ENCODE measurements around the gene LAMA2.
"Not testable (repeated sequence)": the region's sequence is repeated elsewhere in the genome, so short reads cannot be mapped to it uniquely, and the experiment has no call there.

The LAMA2 gene

DNA sequence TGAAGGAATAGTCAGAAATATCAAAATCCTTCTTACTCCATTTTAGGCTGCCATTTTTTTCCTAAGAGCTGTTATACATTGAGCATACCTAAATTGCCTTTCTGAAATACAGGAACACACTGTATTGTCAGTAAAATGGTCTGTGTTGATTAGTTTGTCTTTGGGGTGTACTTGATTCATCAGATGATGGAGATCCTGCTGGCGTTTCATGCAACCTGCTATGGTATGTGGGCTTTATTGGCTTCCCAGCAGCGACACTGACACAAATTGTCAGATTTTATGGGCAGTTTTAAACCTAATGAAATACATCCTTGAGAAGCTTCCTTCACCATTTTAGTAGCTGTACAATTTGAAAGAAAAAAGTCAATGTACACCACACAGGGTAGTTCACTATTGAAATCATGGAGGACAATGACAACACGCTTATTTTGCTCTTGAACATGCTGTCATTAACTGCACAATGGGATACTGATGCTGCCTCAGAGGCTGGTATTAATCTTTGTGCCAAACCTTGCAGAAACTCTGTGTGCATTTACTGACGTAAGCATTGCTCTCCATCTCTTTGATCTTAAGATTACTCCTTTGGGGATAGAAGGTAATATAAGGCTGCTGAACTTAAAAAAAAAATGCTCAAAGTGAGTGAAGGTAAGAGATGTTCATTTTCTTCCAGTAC is 124.9 kb downstream of the LAMA2 start:
- no peak for DNase-seq

DNA sequence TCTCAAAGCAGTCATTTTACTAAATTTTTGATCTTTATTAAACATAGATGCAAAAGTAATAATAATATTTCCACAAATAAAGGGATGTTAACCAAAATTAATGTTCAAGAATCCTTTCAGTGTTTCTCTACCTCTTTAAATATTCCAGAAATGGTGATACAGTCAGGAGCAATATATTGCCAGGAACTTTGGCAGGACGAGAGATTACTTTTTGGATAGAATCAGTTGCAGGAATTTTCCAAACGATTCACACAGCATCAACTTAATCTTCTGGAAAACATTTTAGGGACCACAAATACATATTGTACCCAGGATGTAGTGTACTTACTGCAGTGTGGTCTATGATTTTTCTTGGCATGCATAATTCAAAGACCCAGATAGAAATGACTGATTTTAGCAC is 125.7 kb downstream of the LAMA2 start:
- DNase-seq = no peak

DNA sequence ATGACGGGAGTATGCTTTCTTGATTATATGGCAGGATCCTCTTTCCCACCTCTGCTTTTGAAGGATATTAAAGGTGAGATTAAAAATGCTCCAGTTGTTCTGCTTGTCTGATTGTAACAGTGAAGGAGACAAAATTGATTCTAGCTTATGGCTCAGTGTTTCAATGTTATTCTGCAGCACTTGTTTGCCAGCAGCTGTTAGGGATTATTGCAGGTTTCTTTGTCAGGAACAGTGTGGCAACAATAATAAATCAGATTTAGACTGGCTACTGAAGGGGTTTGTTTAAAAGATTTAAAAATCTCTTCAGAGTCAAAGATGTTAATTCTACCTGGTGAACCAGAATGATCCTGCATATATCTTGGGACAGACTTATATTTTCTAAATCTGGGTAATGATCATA is 126.9 kb downstream of the LAMA2 start:
- no peak for DNase-seq

DNA sequence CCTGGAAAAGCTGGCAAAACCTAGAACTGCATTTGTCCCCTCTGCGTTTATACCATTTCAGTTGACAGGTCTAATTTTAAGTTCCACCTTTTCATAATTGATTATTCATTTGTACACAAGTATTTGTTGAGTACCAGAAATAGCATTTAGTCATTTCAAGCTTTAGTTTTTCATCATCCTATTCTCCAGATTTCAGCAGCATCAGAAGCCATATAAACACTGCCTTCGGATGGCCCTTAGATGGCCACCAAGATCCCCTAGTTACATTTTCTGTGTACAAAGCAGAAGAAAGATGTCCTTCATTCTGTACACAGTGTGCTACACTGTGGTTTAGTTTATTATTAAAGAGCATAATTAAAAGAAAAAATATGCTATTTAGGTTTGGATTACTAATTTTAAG is 131.4 kb downstream of the LAMA2 start:
- DNase-seq = no peak

DNA sequence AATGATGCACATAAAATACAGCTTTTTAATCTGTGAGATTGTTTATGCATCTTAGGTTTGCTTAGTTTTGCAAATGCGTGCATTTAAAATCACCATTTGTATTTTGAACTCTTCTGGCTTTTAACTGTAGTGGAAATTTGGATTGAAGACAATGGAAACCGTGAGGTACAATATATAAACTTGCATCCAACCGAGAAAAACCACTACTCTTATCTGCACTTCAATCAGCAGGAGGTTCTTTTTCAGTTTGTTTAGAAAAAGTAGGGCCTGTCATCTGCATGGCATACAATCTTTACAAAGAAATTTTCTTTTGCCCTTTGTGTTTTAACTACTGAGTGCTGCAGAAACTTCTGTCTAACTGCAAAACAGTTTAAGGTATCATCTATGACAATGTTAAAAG is 132.8 kb downstream of the LAMA2 start:
- no peak for DNase-seq

DNA sequence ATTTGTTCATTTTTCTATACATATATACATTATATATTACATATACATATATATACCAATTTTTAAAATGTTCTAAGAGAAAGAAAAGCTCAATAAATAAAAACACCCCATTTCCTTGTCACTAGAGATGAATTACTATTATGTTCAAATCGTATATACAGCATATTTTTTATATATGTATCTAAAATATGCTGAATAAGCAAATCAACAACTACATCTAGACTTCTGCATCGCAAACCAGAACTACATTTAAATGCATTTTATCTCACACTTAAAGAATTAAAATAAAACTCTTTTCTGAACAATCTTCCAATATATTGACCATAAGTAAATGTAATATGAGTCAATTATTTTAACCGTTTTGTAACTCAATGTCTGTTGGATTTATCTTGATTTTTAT is 133.9 kb downstream of the LAMA2 start:
- DNase-seq = no peak

DNA sequence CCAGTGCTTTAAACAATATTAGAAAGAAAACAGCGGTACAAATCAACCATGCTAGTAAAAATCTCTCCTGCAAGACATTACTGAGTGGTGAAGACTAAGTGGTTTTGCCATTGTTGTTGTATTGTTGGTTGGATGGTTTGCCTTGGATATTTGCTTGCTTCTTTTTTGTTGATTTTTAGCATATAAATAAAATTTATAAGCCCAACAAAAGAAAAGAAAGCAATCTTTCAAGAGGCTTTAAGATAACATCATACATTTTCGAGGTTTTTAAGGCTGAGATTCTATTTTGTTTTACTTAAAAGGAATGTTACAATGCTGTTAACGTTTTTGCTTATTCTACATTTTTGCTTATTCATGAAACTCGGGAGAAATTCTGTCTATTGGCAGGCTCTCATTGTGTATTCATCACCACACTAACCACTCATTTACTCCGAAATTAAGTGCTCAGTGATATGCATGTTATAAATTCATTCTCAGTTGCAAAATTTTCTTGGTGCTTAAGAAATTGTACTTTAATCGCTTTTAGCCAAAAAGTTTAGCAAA is 139.1 kb downstream of the LAMA2 start:
- DNase-seq = no peak

DNA sequence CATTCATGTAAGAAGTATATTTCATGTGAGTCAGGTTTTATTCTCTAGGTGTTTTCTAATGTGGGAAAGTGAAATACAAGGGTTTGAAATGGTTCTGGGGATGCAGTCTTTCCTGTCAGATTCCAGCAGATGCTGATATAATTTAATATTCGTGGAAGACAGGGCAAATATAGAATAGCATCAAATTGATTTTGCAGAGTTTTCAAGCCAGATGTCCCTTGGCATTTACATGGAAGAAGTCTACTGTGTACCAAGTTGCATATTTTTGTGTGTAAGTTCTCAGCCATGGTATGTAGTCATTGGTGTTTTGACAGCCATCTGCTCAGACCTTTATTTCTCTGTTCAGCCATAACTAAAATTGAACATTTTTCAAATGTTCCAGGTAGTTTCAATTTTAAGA is 143.7 kb downstream of the LAMA2 start:
- no peak for DNase-seq

DNA sequence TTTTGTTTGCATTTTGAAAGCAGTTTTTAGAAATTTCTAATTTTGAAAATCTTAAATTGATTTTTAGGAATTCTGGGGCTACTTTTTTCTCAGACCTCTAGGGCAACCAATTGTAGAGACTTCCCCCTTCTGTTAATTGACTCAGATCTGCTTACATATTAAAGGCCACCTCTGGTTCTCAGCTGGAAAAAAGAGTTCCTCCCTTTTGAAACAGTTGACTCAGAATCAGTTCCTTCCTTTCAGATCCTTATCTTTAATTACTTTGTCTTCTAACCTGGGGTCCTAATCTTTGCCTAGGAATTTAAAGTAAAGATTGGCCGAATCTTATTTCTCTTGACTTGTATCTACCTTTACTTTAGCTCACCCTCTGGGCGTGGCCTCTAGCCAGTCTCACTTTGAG is 146.8 kb downstream of the LAMA2 start:
- no peak for DNase-seq

DNA sequence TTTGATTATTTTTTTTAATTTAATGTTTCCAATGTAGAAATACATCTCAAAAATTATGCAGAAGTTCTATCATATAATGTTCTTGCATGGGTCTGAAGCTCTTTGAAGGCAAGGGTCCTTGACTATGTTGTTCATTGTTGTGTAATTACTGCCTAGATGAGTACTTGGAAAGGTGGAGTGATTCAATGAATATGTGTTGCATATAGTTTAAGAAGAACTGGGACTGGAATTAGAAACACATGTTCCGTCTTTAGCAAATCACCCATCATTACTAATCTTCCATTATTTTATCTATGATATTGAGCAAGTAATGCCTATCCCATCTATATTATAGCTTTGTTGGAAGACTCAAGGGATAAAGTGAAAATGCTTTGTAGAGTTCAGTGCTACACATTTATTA is 147.3 kb downstream of the LAMA2 start:
- no peak for DNase-seq

DNA sequence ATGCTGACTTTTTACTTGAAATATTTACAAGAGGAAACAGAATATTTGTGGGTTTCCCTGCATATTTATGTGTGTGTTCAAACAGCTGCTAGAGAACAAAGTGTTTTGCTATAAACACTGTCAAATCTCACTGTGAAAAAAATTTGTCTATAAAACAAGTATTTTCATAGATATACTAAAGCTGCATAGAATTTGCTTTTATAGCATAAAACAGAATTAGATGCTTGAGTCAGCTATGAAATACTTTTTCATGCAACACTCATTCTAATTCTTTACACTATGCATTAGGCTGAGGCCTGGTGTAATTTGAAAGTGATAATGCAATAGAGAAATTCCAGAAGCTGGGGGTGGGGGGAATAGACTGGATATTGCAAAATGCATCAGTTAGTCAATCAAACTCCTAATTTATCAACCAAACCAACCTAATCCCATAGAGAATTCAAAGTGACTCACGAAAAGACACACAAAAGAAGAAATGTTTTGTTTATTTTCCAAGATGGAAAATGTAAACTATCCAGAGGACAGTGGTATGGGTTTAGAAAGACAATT is 148.2 kb downstream of the LAMA2 start:
- no peak for DNase-seq

DNA sequence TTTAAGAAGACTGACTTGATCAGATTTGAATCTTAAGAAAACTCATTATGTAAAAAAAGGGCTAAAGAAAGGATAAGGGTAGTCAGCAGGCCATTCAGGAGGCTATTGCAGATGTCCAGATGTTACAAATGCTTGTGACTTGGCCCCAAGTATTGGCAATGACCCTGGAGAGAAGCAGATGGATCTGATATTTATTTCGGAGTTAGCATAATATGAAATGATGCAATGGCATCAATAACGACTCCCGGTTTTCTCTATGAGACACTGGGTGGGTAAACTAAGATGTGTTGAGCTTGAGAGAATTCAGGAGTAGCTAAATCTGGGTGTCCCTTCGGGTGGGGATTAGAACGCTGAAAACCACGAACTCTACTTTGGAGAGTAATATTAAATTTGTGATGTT is 149.7 kb downstream of the LAMA2 start:
- no peak for DNase-seq

DNA sequence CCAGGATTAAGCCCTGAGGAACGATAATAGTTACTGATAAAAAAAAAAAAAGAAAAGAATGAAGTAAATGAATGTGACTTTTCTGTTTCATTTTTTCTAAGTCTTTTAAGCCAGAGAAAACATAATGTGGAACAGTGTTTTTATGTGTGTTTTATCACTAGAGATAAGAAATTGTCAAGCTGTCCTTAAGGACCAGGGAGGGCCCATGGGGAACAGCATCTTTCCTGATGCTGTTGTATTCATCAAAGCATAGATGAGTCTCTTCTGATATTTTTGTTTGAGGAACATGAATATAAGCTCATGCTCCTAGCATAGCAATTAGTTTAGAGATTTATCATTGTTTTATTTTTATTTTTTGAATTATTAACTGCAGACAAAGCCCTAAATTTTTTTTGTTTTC is 150.2 kb downstream of the LAMA2 start:
- DNase-seq = no peak

DNA sequence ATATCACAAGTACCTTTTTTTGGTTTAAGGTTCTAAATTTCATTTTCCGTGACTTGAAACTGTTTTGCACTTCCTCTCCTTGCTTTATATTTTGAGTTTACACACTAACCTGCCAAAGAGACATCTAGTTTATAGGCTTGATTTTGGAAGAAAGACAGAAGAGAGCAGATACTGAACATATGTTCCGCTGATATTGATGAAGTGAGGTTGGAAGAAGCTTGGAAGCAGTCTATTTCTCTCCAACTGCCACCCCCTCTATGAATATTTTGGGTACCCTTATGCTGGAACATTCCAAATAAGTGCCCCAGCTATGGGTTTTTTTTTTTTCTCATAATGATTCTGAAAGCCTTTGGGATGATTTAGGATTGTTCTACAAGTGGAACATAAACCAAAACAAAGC is 150.6 kb downstream of the LAMA2 start:
- DNase-seq = no peak

DNA sequence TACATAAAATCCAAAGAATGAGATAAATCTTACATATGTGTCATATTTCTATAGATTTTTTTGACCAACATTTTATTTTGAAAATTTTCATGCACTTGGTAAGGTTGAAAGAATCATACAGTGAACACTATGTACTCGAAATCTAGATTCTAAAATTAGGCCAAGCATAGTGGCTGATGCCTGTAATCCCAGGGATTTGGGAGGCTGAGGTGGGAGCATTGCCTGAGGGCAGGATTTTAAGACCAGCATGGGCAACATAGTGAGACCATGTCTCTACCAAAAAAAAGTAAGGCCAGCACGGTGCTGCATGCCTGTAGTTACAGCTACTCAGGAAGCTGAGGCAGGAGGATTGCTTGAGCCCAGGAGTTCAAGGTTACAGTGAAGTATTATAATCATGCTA is 158.6 kb downstream of the LAMA2 start:
- no peak for DNase-seq

DNA sequence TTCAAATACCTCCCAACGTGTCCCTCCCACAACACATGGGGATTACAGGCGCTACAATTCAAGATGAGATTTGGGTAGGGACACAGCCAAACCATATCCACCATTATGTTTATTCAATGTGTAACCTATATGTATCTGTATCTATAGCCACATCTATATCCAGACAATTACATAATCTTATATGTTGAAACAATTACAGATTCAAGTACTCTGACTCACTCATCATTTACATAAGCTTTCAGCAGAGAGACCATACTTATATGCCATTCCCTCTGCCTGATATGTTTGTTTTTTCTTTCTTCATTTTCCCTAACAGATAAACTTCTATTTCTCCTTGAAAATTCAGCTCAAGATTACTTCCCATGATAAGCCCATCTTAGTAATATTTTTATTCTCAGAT is 163.6 kb downstream of the LAMA2 start:
- DNase-seq = no peak

DNA sequence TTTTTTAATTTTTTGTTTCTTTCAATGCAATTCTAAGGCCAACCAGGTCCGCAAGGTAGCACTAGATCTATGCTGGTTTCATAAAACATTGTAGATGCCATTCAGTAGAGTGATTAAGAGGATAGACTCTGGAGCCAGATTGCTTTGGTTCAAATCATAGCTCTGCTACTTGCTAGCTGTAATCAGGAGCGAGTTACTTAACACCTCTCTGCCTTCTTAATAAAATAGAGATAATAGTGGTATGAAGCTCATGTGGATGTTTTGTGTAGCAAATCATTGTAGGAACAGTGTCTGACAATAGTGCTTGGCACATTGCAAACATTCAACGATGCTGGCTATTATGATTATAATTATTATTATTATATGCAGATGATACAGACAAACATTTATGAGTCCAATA is 164.9 kb downstream of the LAMA2 start:
- no peak for DNase-seq

DNA sequence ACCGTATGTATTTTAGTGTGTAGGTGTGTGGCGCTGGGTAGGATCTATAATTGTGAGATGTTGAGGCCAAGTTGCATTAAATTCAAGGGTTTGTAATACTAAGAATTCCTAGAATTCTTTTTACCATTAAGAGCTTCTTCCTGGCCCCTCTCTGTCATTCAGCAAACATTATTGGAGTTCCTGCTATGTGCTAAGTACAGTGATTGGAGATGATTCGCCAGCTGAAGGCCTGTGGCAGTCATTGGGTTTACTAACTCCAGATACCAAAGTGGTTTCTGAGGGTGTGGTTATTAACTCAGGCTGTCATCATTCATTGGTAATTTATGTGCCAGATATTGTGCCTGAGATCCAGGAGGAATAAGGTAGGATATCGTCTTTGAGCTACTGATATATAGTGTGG is 167.1 kb downstream of the LAMA2 start:
- DNase-seq = no peak

DNA sequence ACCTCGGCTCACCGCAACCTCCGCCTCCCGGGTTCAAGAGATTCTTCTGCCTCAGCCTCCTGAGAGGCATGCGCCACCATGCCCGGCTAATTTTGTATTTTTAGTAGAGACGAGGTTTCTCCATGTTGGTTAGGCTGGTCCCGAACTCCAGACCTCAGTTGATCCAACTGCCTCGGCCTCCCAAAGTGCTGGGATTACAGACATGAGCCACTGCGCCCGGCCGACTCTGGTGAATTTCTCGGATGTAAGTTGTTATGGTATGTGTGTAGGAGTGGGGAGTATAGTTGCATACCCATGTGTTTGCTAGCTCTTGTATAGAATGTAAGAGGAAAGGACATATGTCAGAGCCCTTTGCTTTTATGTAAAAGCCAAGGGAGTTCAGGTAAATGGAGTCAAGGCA is 170.2 kb downstream of the LAMA2 start:
- not testable (repeated sequence) for DNase-seq

DNA sequence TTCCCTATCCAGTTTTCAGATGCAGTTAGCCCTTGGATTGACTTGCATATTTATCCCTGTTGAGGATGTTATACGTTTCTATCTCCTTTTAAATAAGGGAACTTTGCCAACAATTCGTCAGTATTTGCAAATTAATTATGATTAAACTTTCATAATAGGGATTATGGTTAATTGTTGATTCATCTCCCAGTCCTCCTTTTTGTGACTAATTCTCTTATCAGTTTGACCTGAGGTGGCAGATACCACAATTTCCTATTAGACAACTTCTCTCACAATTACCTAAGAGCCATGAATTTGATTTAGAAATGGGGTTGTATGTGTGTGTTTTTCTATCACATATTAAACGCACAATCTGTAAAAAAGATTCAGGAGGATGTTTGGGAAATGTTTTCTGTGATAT is 172.9 kb downstream of the LAMA2 start:
- DNase-seq = no peak

DNA sequence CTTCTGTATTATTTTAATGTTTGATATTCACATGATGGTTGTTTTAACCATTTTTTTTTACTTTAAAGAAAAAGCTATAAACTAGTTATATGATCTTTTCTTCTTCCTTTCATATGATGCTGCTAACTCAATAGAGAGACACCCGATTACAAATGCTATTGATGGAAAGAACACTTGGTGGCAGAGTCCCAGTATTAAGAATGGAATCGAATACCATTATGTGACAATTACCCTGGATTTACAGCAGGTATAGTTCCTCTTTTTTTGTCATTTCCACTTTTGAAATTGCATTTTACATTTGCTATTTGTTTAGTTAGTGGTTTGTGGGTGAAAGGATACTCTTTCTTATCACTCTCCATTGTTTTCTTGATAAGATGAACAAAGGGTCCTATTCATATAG is 176.7 kb downstream of the LAMA2 start:
- no peak for DNase-seq

DNA sequence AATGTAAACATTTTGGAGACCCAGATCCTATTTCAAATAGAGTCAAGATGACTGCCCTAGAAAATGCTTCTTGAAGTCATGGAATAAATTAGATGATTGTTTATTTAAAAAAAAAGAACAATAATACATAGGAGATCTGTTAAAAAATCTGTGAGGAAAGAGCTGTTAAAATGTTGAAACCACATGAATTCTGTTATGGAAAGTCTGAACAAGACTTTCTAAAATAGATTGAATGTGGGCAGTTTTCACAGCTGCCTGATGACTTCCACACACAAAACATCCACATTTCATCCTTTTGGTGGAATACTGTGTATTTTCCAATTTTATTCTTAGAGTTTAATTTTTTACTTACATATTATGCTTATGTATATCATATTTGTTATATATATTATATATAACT is 186.1 kb downstream of the LAMA2 start:
- DNase-seq = no peak

DNA sequence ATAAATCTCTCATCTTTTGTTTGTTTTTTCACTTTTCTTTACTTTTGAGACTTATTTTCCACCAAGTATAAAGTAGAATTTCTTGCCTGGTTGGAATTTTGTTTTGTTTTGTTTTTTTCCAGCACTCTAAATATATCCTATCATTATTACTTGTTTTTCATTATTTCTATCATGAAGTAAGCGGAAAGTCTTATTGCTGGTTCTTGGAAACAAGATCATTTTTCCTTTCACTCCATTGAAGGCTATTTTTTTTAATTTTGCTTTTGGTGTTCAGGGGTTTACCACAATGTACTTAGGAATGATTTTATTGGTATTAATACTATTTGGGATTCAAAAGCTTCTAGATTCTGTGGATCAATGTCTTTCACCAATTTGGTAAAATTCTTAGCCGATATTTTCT is 190.1 kb downstream of the LAMA2 start:
- no peak for DNase-seq

DNA sequence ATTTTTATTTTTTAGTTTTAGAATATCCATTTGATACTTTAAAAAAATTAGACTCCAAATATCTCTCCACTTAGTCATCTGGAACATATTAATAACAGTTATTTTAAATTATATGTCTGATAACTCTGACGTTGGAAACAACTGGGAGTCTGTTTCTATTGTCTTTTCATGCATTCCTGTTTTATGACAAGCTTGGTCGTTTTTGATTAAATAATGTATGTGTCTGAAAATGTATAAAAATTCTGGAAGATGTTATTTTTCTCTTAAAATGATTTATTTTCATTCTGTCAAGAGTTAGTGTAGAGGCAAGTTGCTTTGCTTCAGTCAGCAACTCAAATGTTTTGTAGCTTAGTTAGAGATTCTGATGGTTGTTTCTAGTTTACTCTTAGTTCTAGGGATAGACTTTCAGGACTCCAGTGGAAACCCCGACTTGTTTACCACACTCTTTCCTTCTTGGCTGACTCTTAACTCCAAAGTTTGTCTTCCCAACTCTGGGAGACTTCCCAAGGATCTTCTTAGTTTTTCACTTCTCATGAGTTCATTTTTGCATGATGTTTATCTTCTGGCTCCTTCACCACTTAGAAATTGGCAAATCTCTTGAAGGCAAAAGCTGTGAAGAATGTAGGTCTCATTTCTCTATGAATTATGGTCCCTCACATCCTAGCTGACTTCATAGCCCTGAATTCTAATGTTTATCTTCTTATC is 190.9 kb downstream of the LAMA2 start:
- no peak for DNase-seq

DNA sequence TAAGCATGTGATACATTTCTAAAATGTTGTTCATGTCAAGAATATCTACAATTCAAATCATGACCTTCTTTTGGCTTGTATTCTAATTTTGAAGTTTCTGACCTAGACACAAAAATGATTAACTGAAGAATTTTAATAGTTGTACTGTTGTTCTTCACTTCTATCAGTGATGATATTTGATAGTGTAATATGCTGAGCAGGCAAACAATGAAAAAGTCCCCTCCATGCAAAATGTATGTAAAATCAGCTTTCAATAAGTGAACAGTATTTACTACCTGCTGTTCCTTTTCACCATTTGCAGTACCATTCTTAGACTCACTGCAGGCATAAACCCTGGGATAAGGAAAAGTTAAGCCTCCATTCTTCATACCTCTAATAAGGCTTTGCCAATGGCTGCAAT is 201.5 kb downstream of the LAMA2 start:
- DNase-seq = no peak
